Vagina (tissue), 2 donors: ENCODE data around the gene GLCE. TPM values are rescaled to one million over a fixed set of nuclear protein-coding genes. Genes with fewer than 3 reads are reported as not detected.

ENCODE experiments used
- DNase-seq, 2 donors: peaks; one replicate each; pipeline ENCODE4 v3.0.0-alpha.2; 2017; ENCODE audit errors: extremely low spot score in 2 of 2
- H3K27ac ChIP-seq: fragments of 200-600 bp; sonication (generic); one replicate; pipeline ENCODE4 v1.5.1; 2019
- H3K27me3 ChIP-seq: fragments of 200-600 bp; sonication (generic); one replicate; pipeline ENCODE4 v1.5.1; 2019
- H3K36me3 ChIP-seq, 2 donors: fragments of 200-600 bp; sonication (generic); one replicate each; pipeline ENCODE4 v1.5.1; 2017 to 2019
- H3K4me1 ChIP-seq: fragments of 200-600 bp; sonication (generic); one replicate; pipeline ENCODE4 v1.5.1; 2019
- H3K4me3 ChIP-seq, 2 donors: fragments of 200-600 bp; sonication (generic); 1 replicate in 1 of 2; 2 replicates in 1 of 2; pipeline ENCODE4 v1.5.1; 2016 to 2019
- H3K9me3 ChIP-seq: fragments of 200-600 bp; sonication (generic); one replicate; pipeline ENCODE4 v1.5.1; 2019
- CTCF ChIP-seq, 3 experiments: fragments of 450-650 bp in 2 of 3; fragments of 200-600 bp in 1 of 3; sonication (generic) in 1 of 3; IDR thresholded peaks; one replicate each; pipeline ENCODE4 v1.5.1; 2017 to 2019; ENCODE audit warnings: antibody characterized with exemption in 3 of 3, mild to moderate bottlenecking in 2 of 3, moderate library complexity in 2 of 3
- POLR2A ChIP-seq, 2 donors: fragments of 450-650 bp; IDR thresholded peaks; one replicate each; pipeline ENCODE4 v1.6.1; 2017; ENCODE audit warnings: antibody characterized with exemption in 2 of 2, mild to moderate bottlenecking in 2 of 2, moderate library complexity in 2 of 2
- POLR2AphosphoS5 ChIP-seq, 2 donors: sonication (generic); formaldehyde crosslinking; IDR thresholded peaks; one replicate each; pipeline ENCODE4 v1.9.0; 2017; ENCODE audit warnings: antibody characterized with exemption in 2 of 2, mild to moderate bottlenecking in 2 of 2, low read depth in 1 of 2; ENCODE audit not compliant: insufficient read depth in 1 of 2
- intact Hi-C: fragments of 100-400 bp; cut with DNase I; formaldehyde crosslinking; loops from one replicate; pipeline ENCODE4 v1.15.1; 2023
- total RNA-seq: library from RNA; depleted of rRNA; stranded (reverse); fragments of >200 nt; gene quantifications from one replicate; pipeline ENCODE4 v1.2.3, GENCODE V29; 2016

GLCE gene
- total RNA-seq, 1 donor from 2014 or later: 16.5 TPM

GRCh38 chr15:69253156-69253555 lies 92.7 kb downstream of the GLCE start:
- no peaks in the 10 kb centered on the region for H3K36me3 ChIP-seq
- H3K27ac ChIP-seq: no peak overlapping the region
- H3K9me3 ChIP-seq: no peaks in the 10 kb centered on the region
- TF ChIP-seq CTCF (IDR thresholded peaks at IDR 0.05): no peak
- TF ChIP-seq POLR2AphosphoS5 (IDR thresholded peaks at IDR 0.05; ENCODE audit: insufficient read depth in 1 of 2, low read depth in 1 of 2): no peak
- TF ChIP-seq POLR2A (IDR thresholded peaks at IDR 0.05): no peak
- DNase-seq: no peak
- H3K4me1 ChIP-seq: no peaks in the 10 kb centered on the region
- H3K4me3 ChIP-seq: no peak overlapping the region
- intact Hi-C loops: no loop called here
- no peaks in the 10 kb centered on the region for H3K27me3 ChIP-seq

- H3K9me3 ChIP-seq: no peaks in the 10 kb centered on the region
- no peak overlapping the region for H3K27ac ChIP-seq
- intact Hi-C loops: loop anchor here (10.0 kb wide), 1 partner anchor 211 kb away; no protein-coding TSS in a partner anchor
- H3K4me3 ChIP-seq: no peak overlapping the region
- no peaks in the 10 kb centered on the region for H3K4me1 ChIP-seq
- peaks cover 0 to 4% of the 10 kb centered on the region in 2 donors for H3K36me3 ChIP-seq
- H3K27me3 ChIP-seq: no peaks in the 10 kb centered on the region
- DNase-seq: no peak
- TF ChIP-seq POLR2A (IDR thresholded peaks at IDR 0.05) (no peak), CTCF (IDR thresholded peaks at IDR 0.05) (peak; percentile 11 to 34 (median 20))
Measured at GRCh38 chr15:69265347-69265955, 105.0 kb downstream of the GLCE start.

DNA sequence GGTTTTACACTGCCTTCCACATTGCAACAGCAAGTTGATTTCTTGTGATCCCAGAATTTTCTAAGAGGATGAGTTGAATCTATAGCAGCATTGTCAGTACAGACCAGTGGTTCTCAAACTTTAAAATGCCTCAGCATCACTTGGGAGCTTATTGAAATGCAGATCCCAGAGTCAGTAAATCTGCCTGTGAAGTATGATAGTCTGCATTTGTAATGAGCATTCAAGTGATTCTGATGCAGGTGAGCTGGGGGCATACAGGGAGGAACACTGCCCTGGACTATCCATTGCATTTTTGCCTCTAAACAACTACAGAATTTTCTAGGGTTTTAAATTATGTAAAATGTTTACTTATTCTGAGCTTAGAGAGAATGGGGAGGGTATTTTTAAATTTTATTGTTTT lies 110.8 kb downstream of the GLCE start:
- H3K27me3 ChIP-seq: no peaks in the 10 kb centered on the region
- no peak overlapping the region for H3K27ac ChIP-seq
- TF ChIP-seq CTCF (IDR thresholded peaks at IDR 0.05) (no peak), POLR2A (IDR thresholded peaks at IDR 0.05) (no peak), POLR2AphosphoS5 (IDR thresholded peaks at IDR 0.05; ENCODE audit: insufficient read depth in 1 of 2, low read depth in 1 of 2) (no peak)
- peaks cover 4% of the 10 kb centered on the region for H3K4me1 ChIP-seq
- intact Hi-C loops: no loop called here
- peaks cover 0 to 4% of the 10 kb centered on the region in 2 donors for H3K36me3 ChIP-seq
- H3K4me3 ChIP-seq: no peak overlapping the region
- no peak for DNase-seq
- no peaks in the 10 kb centered on the region for H3K9me3 ChIP-seq

DNA sequence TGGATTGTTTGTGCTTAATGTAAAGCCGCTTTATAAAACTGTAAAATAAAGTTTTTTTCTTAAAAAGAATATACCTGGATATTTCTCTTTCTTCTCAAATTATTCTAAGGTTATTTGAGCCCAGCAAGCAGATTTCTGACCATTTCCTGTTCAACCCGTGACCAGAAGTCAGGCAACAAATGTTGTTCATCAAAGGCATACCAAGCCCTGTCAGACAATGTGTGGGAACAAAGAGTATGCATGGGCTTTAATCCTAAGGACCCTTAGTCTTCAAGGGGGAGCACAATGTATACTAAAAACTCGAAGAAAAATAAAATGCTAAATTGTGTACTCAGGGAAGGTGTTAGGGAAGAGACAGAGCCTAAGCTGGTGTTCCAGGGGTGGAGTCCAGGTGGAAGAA lies 111.7 kb downstream of the GLCE start:
- TF ChIP-seq CTCF (IDR thresholded peaks at IDR 0.05) (no peak), POLR2AphosphoS5 (IDR thresholded peaks at IDR 0.05; ENCODE audit: insufficient read depth in 1 of 2, low read depth in 1 of 2) (no peak), POLR2A (IDR thresholded peaks at IDR 0.05) (no peak)
- H3K36me3 ChIP-seq: peaks cover 0 to 4% of the 10 kb centered on the region in 2 donors
- H3K4me1 ChIP-seq: peaks cover 5% of the 10 kb centered on the region
- H3K9me3 ChIP-seq: no peaks in the 10 kb centered on the region
- intact Hi-C loops: no loop called here
- no peak overlapping the region for H3K4me3 ChIP-seq
- H3K27me3 ChIP-seq: no peaks in the 10 kb centered on the region
- DNase-seq: no peak
- no peak overlapping the region for H3K27ac ChIP-seq

GRCh38 chr15:69272891-69273290 lies 112.5 kb downstream of the GLCE start:
- TF ChIP-seq CTCF (IDR thresholded peaks at IDR 0.05): no peak
- no peak for TF ChIP-seq POLR2AphosphoS5 (IDR thresholded peaks at IDR 0.05; ENCODE audit: insufficient read depth in 1 of 2, low read depth in 1 of 2)
- no peak for TF ChIP-seq POLR2A (IDR thresholded peaks at IDR 0.05)
- intact Hi-C loops: no loop called here
- no peak for DNase-seq

More at GRCh38 chr15:69272891-69273290, 112.5 kb downstream of the GLCE start:
- H3K27ac ChIP-seq: no peak overlapping the region
- H3K9me3 ChIP-seq: no peaks in the 10 kb centered on the region
- H3K4me1 ChIP-seq: peaks cover 5% of the 10 kb centered on the region
- H3K36me3 ChIP-seq: peaks cover 0 to 4% of the 10 kb centered on the region in 2 donors
- H3K27me3 ChIP-seq: no peaks in the 10 kb centered on the region
- H3K4me3 ChIP-seq: no peak overlapping the region
